A673 (cell line): ENCODE measurements around the gene BCAR3.

ENCODE experiments used
- EZH2 ChIP-seq: fragments of 200-600 bp; sonication (generic); IDR thresholded peaks from 2 replicates; pipeline ENCODE4 v1.6.1; 2017; ENCODE audit warnings: borderline replicate concordance, low read depth, mild to moderate bottlenecking, mixed read lengths, antibody characterized with exemption, low read length; ENCODE audit not compliant: poor library complexity, severe bottlenecking
- TF ChIP-seq, protein P1 (sequence below): fragments of 300-800, 200-600 bp; sonication (generic); conservative IDR thresholded peaks from 2 replicates; pipeline ENCODE4 v1.5.1; 2017; ENCODE audit warnings: low read depth, mild to moderate bottlenecking, antibody characterized with exemption, low read length, moderate library complexity, mixed read lengths

DNA sequence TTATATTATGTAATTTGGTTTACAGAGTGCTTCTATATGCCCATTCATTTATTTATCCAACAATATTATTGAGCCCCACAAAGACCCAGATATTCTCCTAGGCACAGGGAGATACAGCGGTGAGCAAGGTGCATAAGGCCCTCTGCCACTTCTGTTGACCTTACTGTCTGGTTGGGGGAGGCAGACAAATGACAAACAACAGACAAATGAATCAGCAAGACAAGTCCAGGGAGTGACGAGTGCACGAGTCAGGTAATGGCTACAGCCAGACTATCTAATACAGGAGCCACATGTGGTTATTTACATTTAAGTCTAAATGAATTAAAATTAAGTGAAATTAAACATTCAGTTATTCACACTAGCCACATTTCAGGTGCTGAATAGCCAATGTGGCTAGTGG, 22.0 kb upstream of the BCAR3 start:
- TF ChIP-seq, protein P1, sequence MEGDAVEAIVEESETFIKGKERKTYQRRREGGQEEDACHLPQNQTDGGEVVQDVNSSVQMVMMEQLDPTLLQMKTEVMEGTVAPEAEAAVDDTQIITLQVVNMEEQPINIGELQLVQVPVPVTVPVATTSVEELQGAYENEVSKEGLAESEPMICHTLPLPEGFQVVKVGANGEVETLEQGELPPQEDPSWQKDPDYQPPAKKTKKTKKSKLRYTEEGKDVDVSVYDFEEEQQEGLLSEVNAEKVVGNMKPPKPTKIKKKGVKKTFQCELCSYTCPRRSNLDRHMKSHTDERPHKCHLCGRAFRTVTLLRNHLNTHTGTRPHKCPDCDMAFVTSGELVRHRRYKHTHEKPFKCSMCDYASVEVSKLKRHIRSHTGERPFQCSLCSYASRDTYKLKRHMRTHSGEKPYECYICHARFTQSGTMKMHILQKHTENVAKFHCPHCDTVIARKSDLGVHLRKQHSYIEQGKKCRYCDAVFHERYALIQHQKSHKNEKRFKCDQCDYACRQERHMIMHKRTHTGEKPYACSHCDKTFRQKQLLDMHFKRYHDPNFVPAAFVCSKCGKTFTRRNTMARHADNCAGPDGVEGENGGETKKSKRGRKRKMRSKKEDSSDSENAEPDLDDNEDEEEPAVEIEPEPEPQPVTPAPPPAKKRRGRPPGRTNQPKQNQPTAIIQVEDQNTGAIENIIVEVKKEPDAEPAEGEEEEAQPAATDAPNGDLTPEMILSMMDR = no peak
- TF ChIP-seq EZH2 = no peak
